ENCODE data around the gene PRDM12.
A peak's percentile ranks its signal among the peaks of the same experiment; 100 is the strongest.

Gene PRDM12

DNA sequence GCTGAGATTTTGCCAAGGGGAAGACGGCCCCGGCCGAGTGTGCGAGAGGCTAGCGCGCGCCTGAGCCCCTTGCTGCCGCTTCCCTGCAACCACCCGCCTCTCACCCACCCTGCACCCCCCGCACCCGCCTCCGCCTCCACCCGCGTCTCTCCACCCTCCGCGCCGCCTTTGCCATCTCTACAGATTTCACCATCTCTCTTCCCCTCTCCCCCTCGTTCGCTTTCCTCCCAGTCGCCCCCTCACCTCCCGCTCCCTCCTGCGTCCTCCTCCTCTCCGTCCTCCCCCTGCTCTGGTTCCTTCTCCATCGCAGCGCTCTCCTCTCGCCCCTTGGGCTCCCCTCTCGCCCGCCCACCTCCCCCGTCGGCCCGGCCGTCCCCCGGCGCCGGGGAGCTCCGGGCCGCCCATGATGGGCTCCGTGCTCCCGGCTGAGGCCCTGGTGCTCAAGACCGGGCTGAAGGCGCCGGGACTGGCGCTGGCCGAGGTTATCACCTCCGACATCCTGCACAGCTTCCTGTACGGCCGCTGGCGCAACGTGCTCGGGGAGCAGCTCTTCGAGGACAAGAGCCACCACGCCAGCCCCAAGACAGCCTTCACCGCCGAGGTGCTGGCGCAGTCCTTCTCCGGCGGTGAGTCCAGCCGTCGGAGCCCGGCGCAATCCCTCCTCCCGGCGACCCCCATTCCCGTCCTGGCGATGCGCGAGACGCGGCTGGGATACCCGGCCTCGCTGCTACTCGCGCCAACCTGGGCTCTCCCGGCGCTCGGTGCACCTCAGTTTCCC, at the start of gene PRDM12:
PRDM12 (plus strand) TSS at position 344 of the 778 bp plus-strand sequence; CDS start at position 404, 60 bp downstream.
- no peaks in the 10 kb centered on the region for H3K9me3 ChIP-seq (ENCODE audit: control insufficient read depth, insufficient read depth, low read depth, low read length)
- TF ChIP-seq, protein P1, sequence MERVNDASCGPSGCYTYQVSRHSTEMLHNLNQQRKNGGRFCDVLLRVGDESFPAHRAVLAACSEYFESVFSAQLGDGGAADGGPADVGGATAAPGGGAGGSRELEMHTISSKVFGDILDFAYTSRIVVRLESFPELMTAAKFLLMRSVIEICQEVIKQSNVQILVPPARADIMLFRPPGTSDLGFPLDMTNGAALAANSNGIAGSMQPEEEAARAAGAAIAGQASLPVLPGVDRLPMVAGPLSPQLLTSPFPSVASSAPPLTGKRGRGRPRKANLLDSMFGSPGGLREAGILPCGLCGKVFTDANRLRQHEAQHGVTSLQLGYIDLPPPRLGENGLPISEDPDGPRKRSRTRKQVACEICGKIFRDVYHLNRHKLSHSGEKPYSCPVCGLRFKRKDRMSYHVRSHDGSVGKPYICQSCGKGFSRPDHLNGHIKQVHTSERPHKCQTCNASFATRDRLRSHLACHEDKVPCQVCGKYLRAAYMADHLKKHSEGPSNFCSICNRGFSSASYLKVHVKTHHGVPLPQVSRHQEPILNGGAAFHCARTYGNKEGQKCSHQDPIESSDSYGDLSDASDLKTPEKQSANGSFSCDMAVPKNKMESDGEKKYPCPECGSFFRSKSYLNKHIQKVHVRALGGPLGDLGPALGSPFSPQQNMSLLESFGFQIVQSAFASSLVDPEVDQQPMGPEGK (tag by site-specific recombination; IDR thresholded peaks at IDR 0.05), result peak; percentile 59; the same call in 1 of the 2 replicates
- peak; percentile 42 for TF ChIP-seq GLIS1 (tag by site-specific recombination; IDR thresholded peaks at IDR 0.05)
- peak; percentile 95 for TF ChIP-seq EGR2 (tag by site-specific recombination; IDR thresholded peaks at IDR 0.05; ENCODE audit: low read depth)
- peak; percentile 54; the same call in 1 of the 2 replicates for TF ChIP-seq ZNF777 (tag by site-specific recombination; IDR thresholded peaks at IDR 0.05; ENCODE audit: borderline replicate concordance)
- no peak for TF ChIP-seq ZNF600 (tag by site-specific recombination; IDR thresholded peaks at IDR 0.05)
- TF ChIP-seq, protein P2, sequence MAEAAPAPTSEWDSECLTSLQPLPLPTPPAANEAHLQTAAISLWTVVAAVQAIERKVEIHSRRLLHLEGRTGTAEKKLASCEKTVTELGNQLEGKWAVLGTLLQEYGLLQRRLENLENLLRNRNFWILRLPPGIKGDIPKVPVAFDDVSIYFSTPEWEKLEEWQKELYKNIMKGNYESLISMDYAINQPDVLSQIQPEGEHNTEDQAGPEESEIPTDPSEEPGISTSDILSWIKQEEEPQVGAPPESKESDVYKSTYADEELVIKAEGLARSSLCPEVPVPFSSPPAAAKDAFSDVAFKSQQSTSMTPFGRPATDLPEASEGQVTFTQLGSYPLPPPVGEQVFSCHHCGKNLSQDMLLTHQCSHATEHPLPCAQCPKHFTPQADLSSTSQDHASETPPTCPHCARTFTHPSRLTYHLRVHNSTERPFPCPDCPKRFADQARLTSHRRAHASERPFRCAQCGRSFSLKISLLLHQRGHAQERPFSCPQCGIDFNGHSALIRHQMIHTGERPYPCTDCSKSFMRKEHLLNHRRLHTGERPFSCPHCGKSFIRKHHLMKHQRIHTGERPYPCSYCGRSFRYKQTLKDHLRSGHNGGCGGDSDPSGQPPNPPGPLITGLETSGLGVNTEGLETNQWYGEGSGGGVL (tag by site-specific recombination; IDR thresholded peaks at IDR 0.05), result peak; percentile 86
- TF ChIP-seq KLF16 (tag by site-specific recombination; IDR thresholded peaks at IDR 0.05), result 0 out of 2 replicates have a peak, but pooled peaks have one; percentile 8
- peak; percentile 55 for TF ChIP-seq GLIS2 (tag by site-specific recombination; IDR thresholded peaks at IDR 0.05)
- TF ChIP-seq, protein P3, sequence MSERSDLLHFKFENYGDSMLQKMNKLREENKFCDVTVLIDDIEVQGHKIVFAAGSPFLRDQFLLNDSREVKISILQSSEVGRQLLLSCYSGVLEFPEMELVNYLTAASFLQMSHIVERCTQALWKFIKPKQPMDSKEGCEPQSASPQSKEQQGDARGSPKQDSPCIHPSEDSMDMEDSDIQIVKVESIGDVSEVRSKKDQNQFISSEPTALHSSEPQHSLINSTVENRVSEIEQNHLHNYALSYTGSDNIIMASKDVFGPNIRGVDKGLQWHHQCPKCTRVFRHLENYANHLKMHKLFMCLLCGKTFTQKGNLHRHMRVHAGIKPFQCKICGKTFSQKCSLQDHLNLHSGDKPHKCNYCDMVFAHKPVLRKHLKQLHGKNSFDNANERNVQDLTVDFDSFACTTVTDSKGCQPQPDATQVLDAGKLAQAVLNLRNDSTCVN (tag by site-specific recombination; optimal IDR thresholded peaks at IDR 0.05), result peak; percentile 40
- no peak for TF ChIP-seq ZNF48 (tag by site-specific recombination; IDR thresholded peaks at IDR 0.05)
- TF ChIP-seq ZNF335 (tag by site-specific recombination; conservative IDR thresholded peaks at IDR 0.05), result peak; percentile 77
- no peak for TF ChIP-seq SP7 (tag by site-specific recombination; IDR thresholded peaks at IDR 0.05)
- TF ChIP-seq ZFHX2 (tag by site-specific recombination; conservative IDR thresholded peaks at IDR 0.05), result peak; percentile 97
- TF ChIP-seq, protein P4, sequence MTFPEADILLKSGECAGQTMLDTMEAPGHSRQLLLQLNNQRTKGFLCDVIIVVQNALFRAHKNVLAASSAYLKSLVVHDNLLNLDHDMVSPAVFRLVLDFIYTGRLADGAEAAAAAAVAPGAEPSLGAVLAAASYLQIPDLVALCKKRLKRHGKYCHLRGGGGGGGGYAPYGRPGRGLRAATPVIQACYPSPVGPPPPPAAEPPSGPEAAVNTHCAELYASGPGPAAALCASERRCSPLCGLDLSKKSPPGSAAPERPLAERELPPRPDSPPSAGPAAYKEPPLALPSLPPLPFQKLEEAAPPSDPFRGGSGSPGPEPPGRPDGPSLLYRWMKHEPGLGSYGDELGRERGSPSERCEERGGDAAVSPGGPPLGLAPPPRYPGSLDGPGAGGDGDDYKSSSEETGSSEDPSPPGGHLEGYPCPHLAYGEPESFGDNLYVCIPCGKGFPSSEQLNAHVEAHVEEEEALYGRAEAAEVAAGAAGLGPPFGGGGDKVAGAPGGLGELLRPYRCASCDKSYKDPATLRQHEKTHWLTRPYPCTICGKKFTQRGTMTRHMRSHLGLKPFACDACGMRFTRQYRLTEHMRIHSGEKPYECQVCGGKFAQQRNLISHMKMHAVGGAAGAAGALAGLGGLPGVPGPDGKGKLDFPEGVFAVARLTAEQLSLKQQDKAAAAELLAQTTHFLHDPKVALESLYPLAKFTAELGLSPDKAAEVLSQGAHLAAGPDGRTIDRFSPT (tag by site-specific recombination; IDR thresholded peaks at IDR 0.05), result no peak
- H3K27ac ChIP-seq (ENCODE audit: extremely low read depth, low read depth, low read length), result no peak within 1 kb of the TSS
- POLR2A ChIA-PET, result interaction anchor here (0.6 to 1.6 kb wide), 2 partner anchors 9 to 29 kb away, joined by 4 to 9 read pairs; partner anchors contain the start of gene EXOSC2
- H3K4me3 ChIP-seq (ENCODE audit: low read depth, low read length), result peak within 1 kb of the TSS; percentile 14
- H3K4me1 ChIP-seq (ENCODE audit: control insufficient read depth, insufficient read depth, low read length), result no peaks in the 10 kb centered on the region; the same call in 1 of the 2 replicates
- H3K36me3 ChIP-seq (ENCODE audit: control insufficient read depth in 2 of 2, insufficient read depth in 1 of 2, low read length in 2 of 2), result no peaks in the 10 kb centered on the region
- CTCF ChIA-PET, result no interaction called here

DNA sequence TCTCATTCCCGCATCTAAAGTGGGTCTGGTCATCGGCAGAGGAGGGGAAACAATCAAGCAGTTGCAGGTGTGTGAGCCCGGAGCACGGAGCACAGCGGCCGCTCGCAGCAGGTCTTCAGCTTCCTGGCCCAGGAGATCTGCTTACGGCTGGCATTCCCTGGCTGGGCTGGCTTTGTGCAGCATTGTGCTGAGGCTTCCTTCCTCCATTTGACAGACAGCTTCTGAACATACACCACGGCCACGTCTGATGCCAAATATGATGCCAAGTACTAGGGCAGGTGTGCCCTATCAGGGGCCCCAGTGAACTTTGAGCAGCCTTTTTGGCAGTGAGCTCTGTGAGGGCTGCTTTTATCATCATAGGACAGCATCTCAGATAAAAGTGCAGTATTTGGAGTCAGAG, 47.9 kb upstream of the PRDM12 start:
- H3K27ac ChIP-seq (ENCODE audit: extremely low read depth, low read depth, low read length), result no peak overlapping the region
- H3K4me1 ChIP-seq (ENCODE audit: control insufficient read depth, insufficient read depth, low read length), result no peaks in the 10 kb centered on the region
- H3K36me3 ChIP-seq (ENCODE audit: control insufficient read depth in 2 of 2, insufficient read depth in 1 of 2, low read length in 2 of 2), result peaks cover 21 to 100% of the 10 kb centered on the region in 2 experiments
- ChIA-PET CTCF (interaction anchor here (1.4 kb wide), 1 partner anchor 66 kb away, joined by 4 read pairs; no protein-coding TSS in a partner anchor), POLR2A (no interaction called here)
- TF ChIP-seq ZNF501 (tag by site-specific recombination; IDR thresholded peaks at IDR 0.05) (no peak), GLI2 (tag by site-specific recombination; IDR thresholded peaks at IDR 0.05; ENCODE audit: borderline replicate concordance, low read depth) (no peak), ZNF701 (tag by site-specific recombination; IDR thresholded peaks at IDR 0.05) (no peak), ZNF121 (tag by site-specific recombination; IDR thresholded peaks at IDR 0.05) (no peak), ZNF366 (tag by site-specific recombination; conservative IDR thresholded peaks at IDR 0.05) (no peak), GFI1B (tag by site-specific recombination; IDR thresholded peaks at IDR 0.05) (no peak), WT1 (tag by site-specific recombination; IDR thresholded peaks at IDR 0.05) (no peak)
- H3K9me3 ChIP-seq (ENCODE audit: control insufficient read depth, insufficient read depth, low read depth, low read length), result no peaks in the 10 kb centered on the region
- H3K4me3 ChIP-seq (ENCODE audit: low read depth, low read length), result no peak overlapping the region

Data from HEK293 (cell line).